Endodermal cell (in vitro differentiated cells): ENCODE measurements around the gene OGFR. TPM values are rescaled to one million over a fixed set of nuclear protein-coding genes. Genes with fewer than 3 reads are reported as not detected.

Source experiments
- DNase-seq: peaks from one replicate; pipeline ENCODE4 v3.0.0-alpha.2; 2017
- H3K27ac ChIP-seq: 2 replicates; pipeline ENCODE4 v1.5.1; 2013; ENCODE audit warnings: mild to moderate bottlenecking, low read depth, low read length, moderate library complexity
- H3K27me3 ChIP-seq: 2 replicates; pipeline ENCODE4 v1.6.1; 2013; ENCODE audit warnings: mild to moderate bottlenecking, low read length, moderate library complexity; ENCODE audit not compliant: insufficient read depth, control insufficient read depth, poor library complexity, severe bottlenecking
- H3K36me3 ChIP-seq: 2 replicates; pipeline ENCODE4 v1.7.0; 2013; ENCODE audit warnings: mild to moderate bottlenecking, low read length, moderate library complexity; ENCODE audit not compliant: control insufficient read depth, insufficient read depth
- H3K4me1 ChIP-seq: one replicate; pipeline ENCODE4 v1.7.0; 2013; ENCODE audit warnings: low read length; ENCODE audit not compliant: control insufficient read depth, insufficient read depth
- H3K4me3 ChIP-seq: 2 replicates; pipeline ENCODE4 v1.5.1; 2013; ENCODE audit warnings: mild to moderate bottlenecking, low read length, moderate library complexity
- H3K9ac ChIP-seq: 2 replicates; pipeline ENCODE4 v1.6.1; 2013; ENCODE audit warnings: mild to moderate bottlenecking, low read length, moderate library complexity; ENCODE audit not compliant: poor library complexity, severe bottlenecking; ENCODE audit errors: extremely low read depth
- H3K9me3 ChIP-seq: 2 replicates; pipeline ENCODE4 v1.6.1; 2013; ENCODE audit warnings: mild to moderate bottlenecking, low read length, moderate library complexity; ENCODE audit not compliant: control insufficient read depth
- H3K27ac Mint-ChIP-seq: 2 replicates; pipeline ENCODE4 v1.8.0; 2020; ENCODE audit warnings: mixed read lengths
- H3K27me3 Mint-ChIP-seq: 2 replicates; pipeline ENCODE4 v1.8.0; 2021; ENCODE audit warnings: mild to moderate bottlenecking, mixed read lengths; ENCODE audit not compliant: insufficient read depth
- H3K36me3 Mint-ChIP-seq: 2 replicates; pipeline ENCODE4 v1.8.0; 2020; ENCODE audit warnings: low read depth, mixed read lengths
- H3K4me1 Mint-ChIP-seq: 2 replicates; pipeline ENCODE4 v1.8.0; 2020; ENCODE audit warnings: mixed read lengths
- H3K4me3 Mint-ChIP-seq: 2 replicates; pipeline ENCODE4 v1.8.0; 2020; ENCODE audit warnings: mild to moderate bottlenecking, moderate library complexity, mixed read lengths
- H3K9me3 Mint-ChIP-seq: 2 replicates; pipeline ENCODE4 v1.8.0; 2020; ENCODE audit warnings: mild to moderate bottlenecking, mixed read lengths
- CTCF ChIP-seq: fragments of 200-600 bp; sonication (generic); conservative IDR thresholded peaks from 2 replicates; pipeline ENCODE4 v1.5.0; 2021; ENCODE audit warnings: antibody characterized with exemption, mild to moderate bottlenecking
- WGBS, 2 experiments: methylation state at CpG; one replicate each; pipeline versions ENCODE4 v1.1.5 to v1.1.7; 2013; ENCODE audit warnings: missing lambda C conversion rate in 2 of 2, mixed read lengths in 1 of 2; ENCODE audit not compliant: insufficient coverage in 1 of 2, insufficient read length in 1 of 2; 5-methylcytosine and 5-hydroxymethylcytosine counted together
- total RNA-seq, 2 donors: library from RNA; stranded (reverse); fragmentation: NEBNext Ultra II Directional in 1 of 2; extraction: Animal tissue kit (Norgen Biotek cat#: 25700) in 1 of 2; gene quantifications; 2 replicates in 1 of 2; 3 replicates in 1 of 2; pipeline ENCODE4 v1.2.1, GENCODE V29; 2021

Gene OGFR
- total RNA-seq, 2 donors from 2014 or later = 28.1 to 28.5 TPM

DNA sequence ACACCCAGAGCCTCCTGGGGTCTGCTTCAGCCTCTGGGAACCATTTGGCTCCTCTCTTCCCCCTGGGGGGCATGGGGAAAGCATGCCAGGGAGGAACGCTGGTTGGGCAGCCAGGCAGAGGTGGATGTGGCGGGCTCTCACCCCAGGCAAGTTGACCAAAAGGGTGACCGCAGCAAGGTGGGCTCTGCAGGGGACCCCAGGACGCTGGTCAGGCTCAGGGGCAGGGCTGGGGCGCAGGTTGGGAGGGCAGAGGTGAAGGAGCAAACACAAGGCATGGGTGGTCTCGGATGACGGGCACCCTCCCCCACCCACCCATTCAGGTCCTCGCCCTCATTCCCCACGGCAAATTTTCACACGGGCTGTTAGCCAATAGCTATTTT is 38.6 kb upstream of the OGFR start:
- no peaks in the 10 kb centered on the region for H3K27me3 ChIP-seq
- no peaks in the 10 kb centered on the region for H3K4me1 ChIP-seq
- H3K9ac ChIP-seq = no peak overlapping the region
- no peaks in the 10 kb centered on the region for H3K9me3 ChIP-seq
- H3K4me3 ChIP-seq = no peak overlapping the region
- H3K36me3 ChIP-seq = no peaks in the 10 kb centered on the region
- WGBS, 2 experiments = 83 to 88% methylated on average over 2 to 10 of the region's 10 CpGs
- H3K9me3 Mint-ChIP-seq = no peaks in the 10 kb centered on the region
- no peak overlapping the region for H3K27ac ChIP-seq
- H3K27me3 Mint-ChIP-seq = no peaks in the 10 kb centered on the region
- H3K4me1 Mint-ChIP-seq = no peaks in the 10 kb centered on the region
- DNase-seq = no peak
- H3K4me3 Mint-ChIP-seq = no peak overlapping the region
- no peaks in the 10 kb centered on the region for H3K36me3 Mint-ChIP-seq
- TF ChIP-seq CTCF = no peak
- H3K27ac Mint-ChIP-seq = no peak overlapping the region

DNA sequence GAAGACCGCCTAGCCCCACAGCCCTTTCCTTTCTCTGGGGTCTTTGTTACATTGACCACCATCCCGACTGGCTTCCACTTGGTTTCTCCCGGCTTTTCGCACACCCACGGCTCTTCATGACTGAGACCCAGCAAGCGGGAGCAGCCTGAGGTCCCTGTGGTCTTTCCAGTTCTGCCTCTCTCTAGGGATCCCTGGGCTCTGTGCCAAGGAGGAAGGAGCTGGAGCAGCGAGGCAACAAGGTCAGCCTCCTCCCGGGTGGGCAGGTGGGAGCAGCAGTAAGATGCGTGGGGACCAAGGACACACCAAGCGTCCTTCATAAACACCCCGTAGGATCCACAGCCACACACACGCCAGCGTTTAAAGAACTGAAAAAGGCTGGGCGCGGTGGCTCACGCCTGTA is 37.9 kb upstream of the OGFR start:
- Histone ChIP-seq H3K27me3 (no peaks in the 10 kb centered on the region), H3K9me3 (no peaks in the 10 kb centered on the region), H3K4me1 (no peaks in the 10 kb centered on the region), H3K4me3 (no peak overlapping the region), H3K36me3 (no peaks in the 10 kb centered on the region), H3K27ac (no peak overlapping the region), H3K9ac (no peak overlapping the region)
- Mint-ChIP-seq H3K9me3 (no peaks in the 10 kb centered on the region), H3K27ac (no peak overlapping the region), H3K4me3 (no peak overlapping the region), H3K27me3 (no peaks in the 10 kb centered on the region), H3K36me3 (no peaks in the 10 kb centered on the region), H3K4me1 (no peaks in the 10 kb centered on the region)
- no peak for TF ChIP-seq CTCF
- WGBS, 2 experiments = 88 to 95% methylated on average over 11 to 16 of the region's 16 CpGs
- no peak for DNase-seq

GRCh38 chr20:62768234-62768546 is 36.4 kb upstream of the OGFR start:
- Mint-ChIP-seq H3K4me3 (no peak overlapping the region), H3K36me3 (no peaks in the 10 kb centered on the region), H3K27ac (no peak overlapping the region), H3K4me1 (no peaks in the 10 kb centered on the region), H3K27me3 (no peaks in the 10 kb centered on the region), H3K9me3 (no peaks in the 10 kb centered on the region)
- 85 to 87% methylated on average over 7 to 8 of the region's 8 CpGs for WGBS, 2 experiments
- Histone ChIP-seq H3K4me1 (no peaks in the 10 kb centered on the region), H3K9ac (no peak overlapping the region), H3K36me3 (no peaks in the 10 kb centered on the region), H3K27me3 (no peaks in the 10 kb centered on the region), H3K4me3 (no peak overlapping the region), H3K9me3 (no peaks in the 10 kb centered on the region), H3K27ac (peak overlapping the region; percentile 87)
- no peak for TF ChIP-seq CTCF
- DNase-seq = no peak
